ENCODE data around the gene SEMA6D. TPM values are rescaled to one million over a fixed set of nuclear protein-coding genes. Genes with fewer than 3 reads are reported as not detected.

Gene SEMA6D
- total RNA-seq, 4 donors from 2014 or later, result 6.3 to 22.0 (median 13.4) TPM

DNA sequence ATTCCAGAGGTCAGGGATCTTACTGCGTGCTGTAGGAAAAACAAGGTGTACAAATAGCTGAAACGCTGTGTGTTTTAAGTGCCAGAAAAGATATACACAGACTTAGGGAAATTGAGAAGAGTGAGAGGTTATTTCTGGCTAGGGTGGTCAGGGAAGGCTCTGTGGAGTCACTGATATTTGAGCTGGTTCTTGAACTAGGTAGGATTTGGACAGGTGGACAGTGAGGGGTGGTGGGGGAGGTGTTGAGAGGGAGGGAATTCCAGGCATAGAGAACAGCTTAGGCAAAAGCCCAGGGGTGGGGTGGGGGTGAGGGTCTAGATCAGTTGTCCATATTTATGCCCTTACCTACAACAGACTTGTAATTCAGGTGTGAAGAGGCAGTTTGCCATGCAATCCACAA is 7.0 kb downstream of the SEMA6D start:
- TF ChIP-seq POLR2AphosphoS5 (IDR thresholded peaks at IDR 0.05), result no peak
- no peak for TF ChIP-seq EP300 (IDR thresholded peaks at IDR 0.05)
- TF ChIP-seq POLR2A (IDR thresholded peaks at IDR 0.05), result no peak
- TF ChIP-seq, protein P1, sequence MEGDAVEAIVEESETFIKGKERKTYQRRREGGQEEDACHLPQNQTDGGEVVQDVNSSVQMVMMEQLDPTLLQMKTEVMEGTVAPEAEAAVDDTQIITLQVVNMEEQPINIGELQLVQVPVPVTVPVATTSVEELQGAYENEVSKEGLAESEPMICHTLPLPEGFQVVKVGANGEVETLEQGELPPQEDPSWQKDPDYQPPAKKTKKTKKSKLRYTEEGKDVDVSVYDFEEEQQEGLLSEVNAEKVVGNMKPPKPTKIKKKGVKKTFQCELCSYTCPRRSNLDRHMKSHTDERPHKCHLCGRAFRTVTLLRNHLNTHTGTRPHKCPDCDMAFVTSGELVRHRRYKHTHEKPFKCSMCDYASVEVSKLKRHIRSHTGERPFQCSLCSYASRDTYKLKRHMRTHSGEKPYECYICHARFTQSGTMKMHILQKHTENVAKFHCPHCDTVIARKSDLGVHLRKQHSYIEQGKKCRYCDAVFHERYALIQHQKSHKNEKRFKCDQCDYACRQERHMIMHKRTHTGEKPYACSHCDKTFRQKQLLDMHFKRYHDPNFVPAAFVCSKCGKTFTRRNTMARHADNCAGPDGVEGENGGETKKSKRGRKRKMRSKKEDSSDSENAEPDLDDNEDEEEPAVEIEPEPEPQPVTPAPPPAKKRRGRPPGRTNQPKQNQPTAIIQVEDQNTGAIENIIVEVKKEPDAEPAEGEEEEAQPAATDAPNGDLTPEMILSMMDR (IDR thresholded peaks at IDR 0.05), result no peak
- no peak for DNase-seq (ENCODE audit: low spot score in 2 of 2)
- Histone ChIP-seq H3K9me3 (no peaks in the 10 kb centered on the region), H3K36me3 (no peaks in the 10 kb centered on the region), H3K27ac (no peak overlapping the region), H3K27me3 (no peaks in the 10 kb centered on the region), H3K4me1 (peaks cover 8% of the 10 kb centered on the region), H3K4me3 (no peak overlapping the region)
- 90% methylated on average over 2 of the region's 2 CpGs for WGBS

DNA sequence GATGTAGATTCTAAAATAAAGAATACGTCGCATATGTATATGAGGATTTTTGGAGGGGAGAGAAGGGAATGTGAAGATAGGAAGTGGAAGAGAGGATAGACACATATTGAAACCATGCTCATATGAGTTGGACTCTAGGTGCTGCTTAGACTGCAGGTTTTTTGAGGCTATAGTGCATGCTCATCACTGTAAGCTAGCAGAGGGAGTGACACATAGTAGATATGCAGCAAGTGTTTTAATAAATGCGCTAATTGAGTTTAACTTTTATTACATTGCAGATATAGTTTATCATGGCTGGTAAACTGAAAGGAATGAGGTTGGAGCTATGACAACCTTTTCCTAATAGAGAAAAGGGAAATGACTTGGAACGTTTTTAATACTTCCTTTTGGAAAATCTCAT is 7.7 kb downstream of the SEMA6D start:
- TF ChIP-seq EP300 (IDR thresholded peaks at IDR 0.05) (no peak), POLR2A (IDR thresholded peaks at IDR 0.05) (no peak), POLR2AphosphoS5 (IDR thresholded peaks at IDR 0.05) (no peak)
- TF ChIP-seq, protein P1 (IDR thresholded peaks at IDR 0.05), result no peak
- Histone ChIP-seq H3K4me1 (peaks cover 3% of the 10 kb centered on the region), H3K27me3 (no peaks in the 10 kb centered on the region), H3K27ac (no peak overlapping the region), H3K4me3 (no peak overlapping the region), H3K9me3 (no peaks in the 10 kb centered on the region), H3K36me3 (no peaks in the 10 kb centered on the region)
- WGBS, result 86% methylated on average over 4 of the region's 4 CpGs
- DNase-seq (ENCODE audit: low spot score in 2 of 2), result no peak

DNA sequence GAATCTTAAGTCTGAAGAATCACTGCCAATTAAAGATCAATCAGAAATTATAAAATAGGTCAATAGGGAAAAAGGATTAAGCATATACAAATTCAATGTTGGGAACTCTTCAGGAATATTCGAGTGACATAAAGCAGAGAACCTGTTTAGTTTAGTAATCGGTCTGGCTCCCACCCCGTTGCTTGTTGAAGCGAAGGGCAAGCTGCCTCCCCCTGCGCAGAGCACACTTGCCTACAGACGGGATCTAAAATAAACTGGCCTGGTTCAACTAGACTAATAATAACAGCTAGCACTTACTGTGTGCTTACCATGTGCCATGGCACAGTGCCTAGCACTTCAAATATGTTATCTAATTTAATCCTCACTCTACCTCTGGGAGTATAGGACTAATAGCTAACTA is 8.6 kb downstream of the SEMA6D start:
- Histone ChIP-seq H3K36me3 (no peaks in the 10 kb centered on the region), H3K4me1 (peaks cover 3% of the 10 kb centered on the region), H3K27me3 (no peaks in the 10 kb centered on the region), H3K27ac (no peak overlapping the region), H3K9me3 (no peaks in the 10 kb centered on the region), H3K4me3 (no peak overlapping the region)
- WGBS, result 82% methylated on average over 6 of the region's 6 CpGs
- TF ChIP-seq POLR2AphosphoS5 (IDR thresholded peaks at IDR 0.05), result no peak
- no peak for TF ChIP-seq POLR2A (IDR thresholded peaks at IDR 0.05)
- no peak for TF ChIP-seq EP300 (IDR thresholded peaks at IDR 0.05)
- TF ChIP-seq, protein P1 (IDR thresholded peaks at IDR 0.05), result no peak
- no peak for DNase-seq (ENCODE audit: low spot score in 2 of 2)

DNA sequence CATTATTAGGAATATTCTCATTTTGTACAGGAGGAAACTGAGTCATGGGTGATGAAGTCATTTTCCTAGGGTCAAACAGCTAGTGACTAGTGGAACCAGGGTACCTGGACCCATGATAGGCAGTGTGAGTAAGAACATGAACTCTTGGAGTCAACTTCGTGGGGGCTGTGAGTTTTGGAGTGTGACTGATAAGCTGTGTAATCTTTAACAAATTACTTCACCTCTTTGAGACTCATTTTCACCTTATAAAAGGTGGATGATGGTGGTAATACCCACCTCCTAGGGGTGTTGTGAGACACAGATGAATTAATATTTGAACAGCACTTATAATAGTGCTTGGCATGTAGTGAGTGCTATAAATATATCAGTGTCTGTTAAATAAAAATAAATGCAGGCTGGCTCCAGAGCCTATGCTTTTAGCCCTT is 9.1 kb downstream of the SEMA6D start:
- Histone ChIP-seq H3K4me1 (peaks cover 3% of the 10 kb centered on the region), H3K9me3 (no peaks in the 10 kb centered on the region), H3K36me3 (no peaks in the 10 kb centered on the region), H3K27ac (no peak overlapping the region), H3K27me3 (no peaks in the 10 kb centered on the region), H3K4me3 (no peak overlapping the region)
- 37% methylated on average over 1 of the region's 1 CpG for WGBS
- no peak for TF ChIP-seq POLR2A (IDR thresholded peaks at IDR 0.05)
- DNase-seq (ENCODE audit: low spot score in 2 of 2), result no peak

DNA sequence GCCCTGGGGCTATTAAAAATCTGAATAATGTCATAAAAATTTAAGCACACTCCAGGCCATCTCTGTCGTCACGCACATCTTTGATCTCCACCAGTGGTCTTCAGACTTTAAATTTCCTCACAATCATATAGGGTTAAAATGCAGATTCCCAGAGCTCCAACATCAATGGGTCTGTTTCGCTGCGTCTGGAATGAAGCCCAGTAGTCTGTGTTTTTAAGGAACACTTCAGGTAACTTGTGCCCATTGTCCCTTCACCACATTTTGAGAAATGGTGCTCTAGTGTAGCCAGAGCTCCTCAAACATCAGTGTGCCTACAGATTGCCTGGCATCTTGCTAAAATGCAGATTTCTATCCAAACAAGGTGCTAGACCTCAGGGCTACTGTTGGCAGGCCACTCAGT is 9.8 kb downstream of the SEMA6D start:
- DNase-seq (ENCODE audit: low spot score in 2 of 2), result no peak
- WGBS, result 82% methylated on average over 4 of the region's 4 CpGs
- H3K27me3 ChIP-seq, result no peaks in the 10 kb centered on the region
- H3K4me3 ChIP-seq, result no peak overlapping the region
- no peak overlapping the region for H3K27ac ChIP-seq
- H3K4me1 ChIP-seq, result peaks cover 3% of the 10 kb centered on the region
- H3K9me3 ChIP-seq, result no peaks in the 10 kb centered on the region
- TF ChIP-seq POLR2AphosphoS5 (IDR thresholded peaks at IDR 0.05), result no peak
- TF ChIP-seq EP300 (IDR thresholded peaks at IDR 0.05), result no peak
- TF ChIP-seq, protein P1 (IDR thresholded peaks at IDR 0.05), result no peak
- H3K36me3 ChIP-seq, result no peaks in the 10 kb centered on the region

DNA sequence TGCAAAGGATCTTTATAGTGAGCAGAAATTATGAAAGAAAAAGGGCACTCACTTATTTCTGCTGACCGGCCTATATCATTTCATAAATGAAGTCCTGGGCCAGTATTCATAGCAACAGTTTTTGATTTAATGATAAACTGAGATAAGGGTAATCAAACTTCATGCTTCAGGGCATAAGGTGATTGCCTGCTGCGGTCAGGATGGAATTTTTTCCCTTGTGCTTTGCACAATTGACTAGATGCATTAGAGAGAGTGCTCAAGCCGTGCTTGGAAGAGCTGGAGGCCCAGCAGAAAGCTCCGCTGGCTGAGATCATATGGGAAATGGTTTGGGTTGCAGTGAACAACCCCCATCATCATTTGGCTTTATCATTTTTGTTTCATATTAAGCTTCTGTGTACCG is 10.4 kb downstream of the SEMA6D start:
- no peak for TF ChIP-seq POLR2AphosphoS5 (IDR thresholded peaks at IDR 0.05)
- TF ChIP-seq POLR2A (IDR thresholded peaks at IDR 0.05), result no peak
- TF ChIP-seq, protein P1 (IDR thresholded peaks at IDR 0.05), result no peak
- TF ChIP-seq EP300 (IDR thresholded peaks at IDR 0.05), result no peak
- Histone ChIP-seq H3K36me3 (no peaks in the 10 kb centered on the region), H3K4me1 (peaks cover 3% of the 10 kb centered on the region), H3K9me3 (no peaks in the 10 kb centered on the region), H3K27ac (no peak overlapping the region), H3K4me3 (no peak overlapping the region), H3K27me3 (no peaks in the 10 kb centered on the region)
- WGBS, result 70% methylated on average over 5 of the region's 5 CpGs
- no peak for DNase-seq (ENCODE audit: low spot score in 2 of 2)

All from suprapubic skin (tissue), 4 donors.